ENCODE measurements around the gene PSMA1.

DNA sequence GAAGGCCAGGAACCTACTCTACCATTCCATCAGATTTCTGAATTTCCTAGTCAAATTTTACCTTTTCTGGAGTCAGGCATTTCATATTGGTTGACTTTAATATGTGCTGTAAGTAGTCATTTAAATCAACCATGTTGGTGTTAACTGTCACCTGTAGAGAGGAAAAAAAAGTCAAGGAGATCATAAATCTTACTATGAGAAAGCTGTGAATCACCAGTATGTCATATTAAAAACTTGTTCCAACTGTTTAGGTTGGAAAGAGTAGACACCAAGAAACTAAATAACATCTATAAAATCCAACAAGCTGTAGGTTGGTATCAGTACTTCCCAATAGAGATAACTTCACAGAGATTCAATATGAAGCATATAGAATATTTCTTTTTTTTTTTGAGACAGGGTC is 60.0 kb downstream of the PSMA1 start:
- TF ChIP-seq, protein P1, sequence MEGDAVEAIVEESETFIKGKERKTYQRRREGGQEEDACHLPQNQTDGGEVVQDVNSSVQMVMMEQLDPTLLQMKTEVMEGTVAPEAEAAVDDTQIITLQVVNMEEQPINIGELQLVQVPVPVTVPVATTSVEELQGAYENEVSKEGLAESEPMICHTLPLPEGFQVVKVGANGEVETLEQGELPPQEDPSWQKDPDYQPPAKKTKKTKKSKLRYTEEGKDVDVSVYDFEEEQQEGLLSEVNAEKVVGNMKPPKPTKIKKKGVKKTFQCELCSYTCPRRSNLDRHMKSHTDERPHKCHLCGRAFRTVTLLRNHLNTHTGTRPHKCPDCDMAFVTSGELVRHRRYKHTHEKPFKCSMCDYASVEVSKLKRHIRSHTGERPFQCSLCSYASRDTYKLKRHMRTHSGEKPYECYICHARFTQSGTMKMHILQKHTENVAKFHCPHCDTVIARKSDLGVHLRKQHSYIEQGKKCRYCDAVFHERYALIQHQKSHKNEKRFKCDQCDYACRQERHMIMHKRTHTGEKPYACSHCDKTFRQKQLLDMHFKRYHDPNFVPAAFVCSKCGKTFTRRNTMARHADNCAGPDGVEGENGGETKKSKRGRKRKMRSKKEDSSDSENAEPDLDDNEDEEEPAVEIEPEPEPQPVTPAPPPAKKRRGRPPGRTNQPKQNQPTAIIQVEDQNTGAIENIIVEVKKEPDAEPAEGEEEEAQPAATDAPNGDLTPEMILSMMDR (IDR thresholded peaks at IDR 0.05) = no peak
- TF ChIP-seq POLR2A (IDR thresholded peaks at IDR 0.05) = no peak
